Activated CD4-positive, alpha-beta memory T cell treated with anti-CD3 and anti-CD28 coated beads for 36 hours (primary cell): Measurements from ENCODE around the gene MICALL2. TPM values are rescaled to one million over a fixed set of nuclear protein-coding genes. Genes with fewer than 3 reads are reported as not detected.
"Not testable (repeated sequence)": the region's sequence is repeated elsewhere in the genome, so short reads cannot be mapped to it uniquely, and the experiment has no call there.

Experiments
- CTCF ChIA-PET: fragments of 350-600 bp; sonication (Branson Sonifier 250); formaldehyde crosslinking; loops from one replicate; lab custom pipeline; 2021; ENCODE audit warnings: antibody characterized with exemption, inconsistent platforms; lab: Charles Lee
- POLR2A ChIA-PET: fragments of 350-600 bp; sonication (Branson Sonifier 250); formaldehyde crosslinking; loops from one replicate; lab custom pipeline; 2021; ENCODE audit warnings: antibody characterized with exemption; lab: Charles Lee
- DNase-seq: peaks from one replicate; pipeline ENCODE4 v3.0.0-alpha.2; 2020
- H3K27ac Mint-ChIP-seq: one replicate; pipeline ENCODE4 v1.8.0; 2021; ENCODE audit warnings: mixed read lengths
- H3K27me3 Mint-ChIP-seq: one replicate; pipeline ENCODE4 v1.8.0; 2021; ENCODE audit warnings: mixed read lengths
- H3K36me3 Mint-ChIP-seq: one replicate; pipeline ENCODE4 v1.8.0; 2021; ENCODE audit warnings: mixed read lengths
- H3K4me1 Mint-ChIP-seq: one replicate; pipeline ENCODE4 v1.8.0; 2021; ENCODE audit warnings: low read depth, mixed read lengths
- H3K4me3 Mint-ChIP-seq: one replicate; pipeline ENCODE4 v1.8.0; 2021; ENCODE audit warnings: mild to moderate bottlenecking, mixed read lengths
- H3K9me3 Mint-ChIP-seq: one replicate; pipeline ENCODE4 v1.8.0; 2021; ENCODE audit warnings: mixed read lengths
- intact Hi-C: fragments of 100-400 bp; cut with micrococcal nuclease; formaldehyde crosslinking; loops from one replicate; pipeline ENCODE4 v1.15.1; 2023
- total RNA-seq, 2 experiments: library from RNA; stranded (reverse); gene quantifications; one replicate each; pipeline ENCODE4 v1.2.3, GENCODE V29; 2021

Gene MICALL2
- total RNA-seq, 2 experiments from 2014 or later: 4.3 to 6.0 TPM

DNA sequence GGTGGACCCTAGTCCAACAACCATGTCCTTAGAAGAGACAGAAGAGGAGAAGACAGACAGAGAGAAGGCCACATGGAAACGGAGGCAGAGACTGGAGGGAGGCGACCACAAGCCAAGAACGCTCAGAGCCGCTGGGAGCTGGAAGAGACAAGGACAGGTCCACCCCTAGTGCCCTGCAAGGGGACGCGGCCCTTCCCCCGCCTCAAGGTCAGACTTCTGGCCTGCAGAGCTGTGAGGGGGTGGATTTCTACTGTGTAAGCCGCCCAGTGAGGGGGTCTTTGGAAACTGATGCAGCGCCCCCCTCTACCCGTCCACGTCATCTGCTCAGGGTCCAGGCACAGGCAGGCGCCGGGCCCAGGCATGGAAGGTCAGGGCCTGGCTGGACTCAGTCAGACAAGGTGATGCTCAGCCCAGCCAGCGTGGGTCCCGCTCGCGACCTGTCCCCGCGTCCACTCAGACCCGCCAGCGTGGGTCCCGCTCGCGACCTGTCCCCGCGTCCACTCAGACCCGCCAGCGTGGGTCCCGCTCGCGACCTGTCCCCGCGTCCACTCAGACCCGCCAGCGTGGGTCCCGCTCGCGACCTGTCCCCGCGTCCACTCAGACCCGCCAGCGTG is 15.6 kb downstream of the MICALL2 start:
- H3K4me3 Mint-ChIP-seq, CTCF ChIA-PET, DNase-seq, H3K9me3 Mint-ChIP-seq, H3K4me1 Mint-ChIP-seq, H3K36me3 Mint-ChIP-seq, POLR2A ChIA-PET, intact Hi-C loops, H3K27me3 Mint-ChIP-seq, H3K27ac Mint-ChIP-seq: not testable (repeated sequence)

DNA sequence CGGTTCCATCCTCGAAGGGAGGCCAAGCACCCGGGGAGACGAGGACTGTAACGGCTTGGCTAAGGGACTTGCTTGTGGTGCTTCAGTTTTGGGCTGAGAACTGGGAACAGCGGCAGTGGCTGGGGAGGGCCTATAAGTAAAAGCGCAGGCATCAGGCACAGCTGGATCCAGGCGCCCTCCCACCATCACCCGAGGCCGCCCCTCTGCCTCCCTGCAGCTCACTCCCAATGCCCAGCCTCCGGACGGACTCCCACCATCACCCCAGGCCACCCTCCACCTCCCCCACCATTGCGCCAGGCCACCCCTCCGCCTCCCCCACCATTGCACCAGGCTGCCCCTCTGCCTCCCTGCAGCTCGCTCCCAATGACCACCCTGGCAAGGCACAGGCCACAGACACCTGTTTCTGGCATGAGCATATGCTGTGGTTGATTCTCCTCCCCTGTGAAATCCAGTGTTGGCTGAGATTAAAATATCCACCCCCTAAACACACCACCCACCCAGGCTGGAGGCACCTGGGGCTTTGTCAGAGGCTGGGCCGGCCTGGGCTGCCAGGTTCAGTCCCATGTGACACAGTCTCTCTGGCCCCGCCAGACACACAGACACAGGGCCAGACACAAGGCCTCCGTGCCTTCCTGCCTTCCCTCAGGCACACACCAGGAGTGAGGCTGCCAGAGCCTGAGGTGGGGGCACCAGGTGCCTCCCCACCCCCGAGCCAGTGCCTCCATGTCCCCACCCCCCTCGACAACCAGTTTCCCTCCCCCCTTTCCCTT is 16.7 kb downstream of the MICALL2 start:
- Mint-ChIP-seq H3K4me1 (no peaks in the 10 kb centered on the region), H3K9me3 (no peaks in the 10 kb centered on the region), H3K36me3 (no peaks in the 10 kb centered on the region), H3K27ac (no peak overlapping the region), H3K27me3 (no peaks in the 10 kb centered on the region), H3K4me3 (no peak overlapping the region)
- CTCF ChIA-PET: interaction anchor here (1.1 kb wide), 1 partner anchor 10 kb away, joined by 3 read pairs; no protein-coding TSS in a partner anchor
- intact Hi-C loops: no loop called here
- DNase-seq: no peak
- POLR2A ChIA-PET: no interaction called here

DNA sequence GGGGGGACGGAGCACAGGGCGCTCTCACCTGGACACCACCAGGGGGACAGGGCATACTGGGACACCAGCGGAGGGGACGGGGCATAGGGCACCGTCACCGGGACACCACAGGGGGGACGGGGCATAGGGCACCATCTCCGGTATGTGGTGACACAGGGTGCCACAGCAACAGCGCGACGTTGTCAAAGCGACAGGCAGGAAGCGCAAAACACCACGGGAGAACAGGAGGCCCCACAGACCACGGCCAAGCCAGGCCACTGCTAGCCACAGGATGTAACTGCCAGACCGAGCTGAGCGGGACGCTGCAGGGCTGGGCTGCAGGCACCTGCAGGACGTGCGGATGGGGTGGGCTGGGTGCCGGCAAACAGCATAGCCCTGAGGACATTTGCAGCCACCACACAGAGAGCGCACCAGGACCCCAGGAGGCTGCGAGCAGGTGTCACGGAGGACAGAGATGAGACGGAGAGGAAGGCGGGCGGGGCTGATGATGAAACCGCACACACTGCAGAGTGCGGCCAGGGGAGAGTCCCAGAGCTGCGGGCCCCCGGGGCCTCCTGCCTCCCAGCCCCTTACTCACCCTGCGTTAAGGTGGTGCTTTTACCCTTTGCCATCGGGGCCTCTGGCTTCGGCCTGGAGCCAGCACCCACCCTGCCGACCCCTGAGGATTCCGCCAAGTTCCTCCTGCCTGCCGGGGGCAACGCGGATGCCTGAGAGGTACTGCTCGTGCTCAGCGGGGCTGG is 17.5 kb downstream of the MICALL2 start:
- no peaks in the 10 kb centered on the region for H3K4me1 Mint-ChIP-seq
- ChIA-PET POLR2A (no interaction called here), CTCF (interaction anchor here (1.1 kb wide), 1 partner anchor 9 kb away, joined by 3 read pairs; no protein-coding TSS in a partner anchor)
- H3K36me3 Mint-ChIP-seq: no peaks in the 10 kb centered on the region
- no peaks in the 10 kb centered on the region for H3K9me3 Mint-ChIP-seq
- no peak overlapping the region for H3K4me3 Mint-ChIP-seq
- intact Hi-C loops: no loop called here
- no peak for DNase-seq
- H3K27me3 Mint-ChIP-seq: no peaks in the 10 kb centered on the region
- H3K27ac Mint-ChIP-seq: no peak overlapping the region

DNA sequence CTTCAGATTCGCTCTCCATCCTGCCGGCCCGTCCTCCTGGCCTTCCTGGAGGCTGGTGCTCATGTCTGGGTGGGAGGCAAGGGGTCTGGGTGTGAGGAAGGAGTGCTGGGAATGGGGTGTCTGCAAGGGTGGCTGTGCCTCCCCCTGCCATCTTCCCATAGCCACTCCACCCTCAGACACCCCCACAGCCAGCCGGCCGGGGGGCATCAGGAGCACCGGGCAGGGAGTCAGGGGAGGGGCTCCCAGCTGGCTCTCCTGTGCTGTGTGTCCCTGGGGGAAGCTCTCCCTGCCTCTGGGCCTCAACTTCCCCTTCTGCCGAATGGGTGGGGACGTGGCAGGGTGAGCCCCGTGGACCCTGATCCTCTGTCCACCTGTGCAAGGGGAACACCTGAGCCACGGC is 18.6 kb downstream of the MICALL2 start:
- no peaks in the 10 kb centered on the region for H3K9me3 Mint-ChIP-seq
- H3K27ac Mint-ChIP-seq: no peak overlapping the region
- CTCF ChIA-PET: interaction anchor here (1.0 to 1.1 kb wide), 2 partner anchors 33 to 255 kb away, joined by 3 read pairs; no protein-coding TSS in a partner anchor
- POLR2A ChIA-PET: no interaction called here
- DNase-seq: no peak
- H3K4me3 Mint-ChIP-seq: no peak overlapping the region
- H3K4me1 Mint-ChIP-seq: no peaks in the 10 kb centered on the region
- no peaks in the 10 kb centered on the region for H3K36me3 Mint-ChIP-seq
- H3K27me3 Mint-ChIP-seq: no peaks in the 10 kb centered on the region
- intact Hi-C loops: no loop called here

DNA sequence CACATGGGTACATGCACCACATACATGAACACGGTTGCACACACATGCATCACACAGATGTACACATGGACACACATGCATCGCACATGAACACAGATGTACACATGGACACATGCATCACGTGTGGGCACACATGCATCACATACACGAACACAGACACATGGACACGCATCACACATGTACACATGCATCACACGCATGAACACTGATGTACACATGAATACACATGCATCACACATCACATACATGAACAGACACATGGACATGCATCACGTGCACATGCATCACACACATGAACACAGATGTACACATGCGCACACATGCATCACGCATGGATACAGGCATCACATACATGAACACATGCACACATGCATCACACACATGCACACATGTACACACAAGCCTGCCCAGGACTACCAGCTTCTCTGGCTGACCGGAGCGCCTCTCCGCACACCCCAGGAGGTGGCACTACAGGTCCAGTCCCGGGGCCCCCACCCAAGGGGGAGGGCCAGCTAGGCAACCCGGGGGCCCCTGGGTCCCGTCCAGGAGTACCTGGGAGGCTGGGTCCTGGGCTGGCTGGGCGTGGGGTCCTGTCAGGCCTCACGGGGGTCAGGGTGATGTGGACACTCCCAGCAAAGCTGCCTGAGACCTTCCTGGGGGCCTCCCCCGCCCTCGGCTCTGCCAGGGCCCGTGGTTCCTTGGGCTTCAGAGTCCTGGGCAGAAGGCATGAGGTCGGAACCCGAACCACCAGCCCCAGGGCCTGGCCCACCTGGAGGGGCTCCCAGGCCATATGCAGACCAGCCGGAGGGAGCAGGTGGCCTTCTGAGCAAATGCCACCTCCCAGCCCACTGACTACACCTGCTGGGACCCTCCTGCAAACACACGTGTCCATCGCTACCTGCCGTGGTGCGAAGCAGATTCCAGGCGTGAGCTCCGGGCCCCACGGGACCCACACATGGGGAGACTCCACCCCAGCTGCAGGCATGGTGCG is 19.6 kb downstream of the MICALL2 start:
- ChIA-PET CTCF (interaction anchor here (1.0 kb wide), 1 partner anchor 254 kb away, joined by 3 read pairs; no protein-coding TSS in a partner anchor), POLR2A (no interaction called here)
- Mint-ChIP-seq H3K27ac (no peak overlapping the region), H3K4me1 (no peaks in the 10 kb centered on the region), H3K9me3 (no peaks in the 10 kb centered on the region), H3K36me3 (no peaks in the 10 kb centered on the region), H3K27me3 (no peaks in the 10 kb centered on the region), H3K4me3 (no peak overlapping the region)
- DNase-seq: no peak
- intact Hi-C loops: no loop called here

DNA sequence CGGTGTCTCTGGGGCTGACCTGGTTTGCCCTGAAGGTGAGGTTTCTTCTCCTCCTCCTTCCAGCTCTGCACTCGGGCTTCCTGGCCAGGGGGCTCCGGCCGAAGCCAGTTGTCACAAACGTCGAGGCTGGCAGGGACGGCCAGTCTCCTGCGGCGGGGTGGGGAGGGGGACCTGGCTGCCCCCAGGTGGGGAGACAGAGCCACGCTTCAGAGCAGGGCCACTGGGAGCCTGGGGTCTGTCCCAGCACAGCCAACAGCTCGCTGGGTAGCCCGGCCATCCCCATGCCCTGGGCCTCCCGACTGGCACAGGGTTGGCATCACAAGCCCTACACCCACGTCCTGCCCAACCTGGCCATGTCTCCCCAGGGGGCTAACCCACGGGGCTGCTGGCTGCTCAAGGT is 20.4 kb downstream of the MICALL2 start:
- Mint-ChIP-seq H3K9me3 (no peaks in the 10 kb centered on the region), H3K36me3 (no peaks in the 10 kb centered on the region), H3K27me3 (no peaks in the 10 kb centered on the region), H3K4me1 (no peaks in the 10 kb centered on the region), H3K27ac (no peak overlapping the region), H3K4me3 (no peak overlapping the region)
- ChIA-PET POLR2A (no interaction called here), CTCF (interaction anchor here (1.4 kb wide), 1 partner anchor 35 kb away, joined by 4 read pairs; no protein-coding TSS in a partner anchor)
- no peak for DNase-seq
- intact Hi-C loops: no loop called here

DNA sequence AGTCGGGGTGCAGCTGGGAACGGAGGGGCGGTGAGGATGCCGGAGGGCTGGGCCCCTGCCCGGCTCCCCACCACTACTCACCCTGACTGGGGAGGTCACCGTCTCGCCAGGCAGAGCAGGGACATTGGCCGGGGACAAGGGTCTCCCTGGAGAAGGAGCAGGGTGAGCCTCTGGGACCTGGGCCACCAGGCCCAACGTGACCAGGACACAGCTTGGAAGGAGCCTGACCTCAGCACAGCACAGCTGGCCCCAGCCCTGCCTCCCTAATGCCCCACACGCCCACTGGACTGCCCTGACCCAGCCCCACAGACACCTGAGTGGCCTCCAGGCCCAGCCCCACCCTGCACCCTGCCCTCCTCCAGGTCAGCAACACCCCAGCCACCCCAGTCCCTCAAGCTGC is 21.1 kb downstream of the MICALL2 start:
- intact Hi-C loops: no loop called here
- Mint-ChIP-seq H3K27me3 (no peaks in the 10 kb centered on the region), H3K36me3 (no peaks in the 10 kb centered on the region), H3K4me3 (no peak overlapping the region), H3K27ac (no peak overlapping the region), H3K9me3 (no peaks in the 10 kb centered on the region), H3K4me1 (no peaks in the 10 kb centered on the region)
- POLR2A ChIA-PET: no interaction called here
- DNase-seq: no peak
- CTCF ChIA-PET: interaction anchor here (1.4 kb wide), 1 partner anchor 36 kb away, joined by 4 read pairs; no protein-coding TSS in a partner anchor

DNA sequence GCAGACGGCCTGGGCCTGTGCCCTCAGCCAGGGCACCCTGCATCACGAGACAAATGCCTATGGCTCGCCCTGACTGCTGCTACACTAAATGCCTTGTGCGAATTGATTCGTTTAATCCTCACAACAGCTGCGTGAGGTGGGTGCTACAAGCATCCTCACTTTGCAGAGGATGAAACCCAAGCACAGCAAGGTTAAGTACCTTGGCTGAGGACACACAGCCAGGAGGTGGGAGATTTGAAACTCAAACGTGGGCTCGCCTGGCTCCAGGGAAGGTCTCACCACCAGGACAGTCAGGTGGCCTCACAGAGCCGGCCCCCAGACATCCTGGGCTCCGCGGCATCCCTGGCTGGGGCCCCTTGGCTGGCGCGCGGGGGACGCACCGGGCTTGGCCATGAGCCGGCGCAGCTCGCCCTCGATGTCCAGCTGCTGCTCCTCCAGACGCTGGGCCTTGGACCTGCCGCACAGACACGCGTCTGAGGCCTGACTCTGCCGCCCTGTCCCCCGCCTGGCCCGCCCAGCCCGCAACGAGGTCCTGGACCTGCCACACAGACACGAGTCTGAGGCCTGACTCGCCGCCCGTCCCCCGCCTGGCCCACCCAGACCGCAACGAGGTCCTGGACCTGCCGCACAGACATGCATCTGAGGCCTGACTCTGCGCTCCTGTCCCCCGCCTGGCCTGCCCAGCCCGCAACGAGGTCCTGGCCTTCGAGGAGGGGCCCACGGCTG is 22.0 kb downstream of the MICALL2 start:
- CTCF ChIA-PET: interaction anchor here (1.4 kb wide), 1 partner anchor 37 kb away, joined by 4 read pairs; no protein-coding TSS in a partner anchor

DNA sequence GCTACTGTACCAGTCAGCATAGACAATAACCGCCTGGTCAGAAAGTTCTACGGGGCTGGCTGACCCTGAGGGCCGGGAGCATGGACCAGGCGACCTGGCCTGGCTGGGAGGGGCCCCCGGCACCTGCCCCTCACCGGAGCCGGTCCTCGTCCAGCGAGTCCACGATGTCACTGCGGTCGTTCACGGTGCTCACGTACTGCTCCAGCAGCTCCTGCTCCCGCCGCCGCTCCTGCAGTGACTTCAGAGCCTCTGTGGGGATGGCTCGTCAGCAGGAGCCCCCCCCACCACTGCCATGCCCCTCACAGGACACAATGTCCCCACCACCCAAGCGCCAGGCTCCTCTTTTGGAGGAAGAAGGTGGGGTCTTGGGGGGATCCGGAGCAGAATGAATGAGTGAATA is 22.7 kb downstream of the MICALL2 start:
- ChIA-PET POLR2A (no interaction called here), CTCF (no interaction called here)
- no peaks in the 10 kb centered on the region for H3K9me3 Mint-ChIP-seq
- H3K36me3 Mint-ChIP-seq: no peaks in the 10 kb centered on the region
- intact Hi-C loops: no loop called here
- H3K4me3 Mint-ChIP-seq: no peak overlapping the region
- no peak for DNase-seq
- no peak overlapping the region for H3K27ac Mint-ChIP-seq
- peaks cover 2% of the 10 kb centered on the region for H3K27me3 Mint-ChIP-seq
- peaks cover 3% of the 10 kb centered on the region for H3K4me1 Mint-ChIP-seq

More for the DNA sequence above, 22.0 kb downstream of the MICALL2 start:
- Mint-ChIP-seq H3K36me3 (no peaks in the 10 kb centered on the region), H3K9me3 (no peaks in the 10 kb centered on the region), H3K27me3 (peaks cover 2% of the 10 kb centered on the region), H3K27ac (no peak overlapping the region), H3K4me1 (peaks cover 3% of the 10 kb centered on the region), H3K4me3 (no peak overlapping the region)
- intact Hi-C loops: no loop called here
- no peak for DNase-seq
- POLR2A ChIA-PET: no interaction called here

DNA sequence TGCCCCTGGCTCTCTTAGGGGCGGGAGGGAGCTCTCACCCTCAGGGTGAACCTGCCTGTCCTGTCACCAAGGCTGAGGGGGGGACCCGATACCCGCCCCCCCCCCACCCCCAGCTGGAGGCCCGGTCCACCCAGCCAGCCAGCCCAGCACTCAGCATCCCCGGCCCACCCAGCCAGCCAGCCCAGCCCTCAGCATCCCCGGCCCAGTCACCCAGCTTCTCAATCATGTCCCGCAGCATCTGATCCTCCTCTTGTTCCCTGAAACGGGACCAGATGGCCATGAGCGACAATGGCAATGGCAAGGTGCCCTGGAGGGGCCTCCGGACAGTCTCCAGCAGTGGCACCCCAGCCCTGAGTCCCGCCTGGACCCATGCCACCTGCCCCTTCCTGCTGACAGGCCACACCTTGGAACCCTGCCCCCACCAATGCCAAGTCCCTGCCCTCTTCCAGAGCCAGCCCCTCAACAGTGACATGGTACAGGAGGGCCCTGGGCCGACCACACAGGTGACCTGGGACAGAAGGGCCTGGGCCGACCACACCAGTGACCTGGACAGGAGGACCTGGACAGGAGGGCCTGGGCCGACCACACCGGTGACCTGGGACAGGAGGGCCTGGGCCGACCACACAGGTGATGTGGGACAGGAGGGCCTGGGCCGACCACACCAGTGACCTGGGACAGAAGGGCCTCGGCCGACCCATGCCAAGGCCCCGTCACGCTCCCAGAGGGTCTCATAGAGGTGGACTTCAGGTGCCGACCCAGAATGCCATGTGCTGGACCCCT is 24.2 kb downstream of the MICALL2 start:
- Mint-ChIP-seq H3K4me3 (no peak overlapping the region), H3K27ac (no peak overlapping the region), H3K9me3 (no peaks in the 10 kb centered on the region), H3K27me3 (peaks cover 2% of the 10 kb centered on the region), H3K36me3 (no peaks in the 10 kb centered on the region), H3K4me1 (peaks cover 3% of the 10 kb centered on the region)
- ChIA-PET POLR2A (no interaction called here), CTCF (interaction anchor here (1.9 to 4.8 kb wide), 2 partner anchors 39 to 209 kb away, joined by 6 to 23 read pairs; no protein-coding TSS in a partner anchor)
- no peak for DNase-seq
- intact Hi-C loops: no loop called here
